WTC11 (cell line): ENCODE results near the gene SSTR5.

Source experiments
- JAZF1 ChIP-seq: fragments of 250-450 bp; sonication (Bioruptor Pico); IDR thresholded peaks from 2 replicates; pipeline ENCODE4 v1.9.0; 2021; ENCODE audit warnings: moderate library complexity, mild to moderate bottlenecking, inconsistent platforms
- NR3C1 ChIP-seq: sonication (generic); formaldehyde crosslinking; conservative IDR thresholded peaks from 2 replicates; pipeline ENCODE4 v1.8.1; 2023; ENCODE audit warnings: low read depth, mild to moderate bottlenecking, missing genetic modification reagents
- ZNF423 ChIP-seq: fragments of 250-450 bp; sonication (Bioruptor Pico); IDR thresholded peaks from 2 replicates; pipeline ENCODE4 v2.1.2; 2022; ENCODE audit warnings: mild to moderate bottlenecking, moderate library complexity
- ZNF671 ChIP-seq: fragments of 250-450 bp; sonication (Bioruptor Pico); IDR thresholded peaks from 2 replicates; pipeline ENCODE4 v1.8.0; 2021; ENCODE audit warnings: mild to moderate bottlenecking
- TF ChIP-seq, protein P1 (sequence below): fragments of 200-600 bp; IDR thresholded peaks from 2 replicates; pipeline ENCODE4 v1.8.0; 2022; ENCODE audit warnings: antibody characterized with exemption

DNA sequence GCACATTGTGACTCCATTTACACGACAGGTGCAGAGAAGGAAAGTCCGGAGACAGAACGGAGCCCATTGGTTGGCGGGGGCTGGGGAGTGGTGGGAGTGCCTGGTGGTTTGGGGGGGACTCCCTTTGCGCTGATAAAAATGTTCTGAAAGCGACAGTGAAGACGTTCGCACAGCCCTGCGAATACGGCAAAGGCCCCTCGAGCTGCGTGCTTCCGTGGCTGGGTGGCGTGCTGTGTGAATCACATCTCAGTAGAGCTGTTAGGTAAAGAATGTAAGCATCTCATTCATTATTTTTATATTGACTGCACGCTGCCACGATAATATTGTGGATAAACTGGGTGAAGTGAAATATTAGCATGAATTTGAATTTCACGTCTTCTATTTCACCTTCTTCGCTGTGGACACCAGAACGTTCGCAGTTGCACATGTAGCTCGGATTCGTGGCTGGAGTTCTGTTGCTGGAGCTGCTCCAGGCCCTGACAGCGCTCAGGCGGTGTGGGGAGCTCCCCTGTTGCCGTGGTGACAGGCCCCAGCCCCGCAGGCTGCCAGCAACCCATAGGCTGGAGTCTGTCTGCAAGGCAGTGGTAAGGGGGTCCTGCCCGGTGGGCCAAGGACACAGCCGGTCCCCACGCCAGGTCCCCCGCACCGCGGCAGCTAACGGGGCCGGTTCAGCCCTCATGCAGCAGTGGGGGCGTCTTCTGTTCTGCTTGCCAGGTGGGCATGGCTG, 46.3 kb upstream of the SSTR5 start:
- TF ChIP-seq JAZF1 (CRISPR knock-in tag): no peak
- TF ChIP-seq, protein P1, sequence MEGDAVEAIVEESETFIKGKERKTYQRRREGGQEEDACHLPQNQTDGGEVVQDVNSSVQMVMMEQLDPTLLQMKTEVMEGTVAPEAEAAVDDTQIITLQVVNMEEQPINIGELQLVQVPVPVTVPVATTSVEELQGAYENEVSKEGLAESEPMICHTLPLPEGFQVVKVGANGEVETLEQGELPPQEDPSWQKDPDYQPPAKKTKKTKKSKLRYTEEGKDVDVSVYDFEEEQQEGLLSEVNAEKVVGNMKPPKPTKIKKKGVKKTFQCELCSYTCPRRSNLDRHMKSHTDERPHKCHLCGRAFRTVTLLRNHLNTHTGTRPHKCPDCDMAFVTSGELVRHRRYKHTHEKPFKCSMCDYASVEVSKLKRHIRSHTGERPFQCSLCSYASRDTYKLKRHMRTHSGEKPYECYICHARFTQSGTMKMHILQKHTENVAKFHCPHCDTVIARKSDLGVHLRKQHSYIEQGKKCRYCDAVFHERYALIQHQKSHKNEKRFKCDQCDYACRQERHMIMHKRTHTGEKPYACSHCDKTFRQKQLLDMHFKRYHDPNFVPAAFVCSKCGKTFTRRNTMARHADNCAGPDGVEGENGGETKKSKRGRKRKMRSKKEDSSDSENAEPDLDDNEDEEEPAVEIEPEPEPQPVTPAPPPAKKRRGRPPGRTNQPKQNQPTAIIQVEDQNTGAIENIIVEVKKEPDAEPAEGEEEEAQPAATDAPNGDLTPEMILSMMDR: no peak
- TF ChIP-seq ZNF671: no peak
- no peak for TF ChIP-seq ZNF423
- no peak for TF ChIP-seq NR3C1 (CRISPR knock-in tag)
